ENCODE data around the gene ANXA1. TPM values are rescaled to one million over a fixed set of nuclear protein-coding genes. Genes with fewer than 3 reads are reported as not detected.

Gene ANXA1
- total RNA-seq, 1 donor from 2014 or later = 376 TPM

- TF ChIP-seq CTCF (IDR thresholded peaks at IDR 0.05) = no peak
- Mint-ChIP-seq H3K27me3 (ENCODE audit: low read depth) (no peaks in the 10 kb centered on the region), H3K4me1 (ENCODE audit: low read depth) (no peaks in the 10 kb centered on the region), H3K4me3 (ENCODE audit: unreplicated experiment) (no peak overlapping the region), H3K36me3 (ENCODE audit: low read depth) (peaks cover 48% of the 10 kb centered on the region), H3K27ac (ENCODE audit: unreplicated experiment) (no peak overlapping the region), H3K9me3 (ENCODE audit: low read depth) (no peaks in the 10 kb centered on the region)
- DNase-seq (ENCODE audit: low spot score) = no peak
Observed at GRCh38 chr9:73167614-73168013, 15.9 kb downstream of the ANXA1 start.

- H3K36me3 Mint-ChIP-seq (ENCODE audit: low read depth) = peaks cover 42% of the 10 kb centered on the region
- no peaks in the 10 kb centered on the region for H3K4me1 Mint-ChIP-seq (ENCODE audit: low read depth)
- DNase-seq (ENCODE audit: low spot score) = no peak
- H3K27ac Mint-ChIP-seq (ENCODE audit: unreplicated experiment) = no peak overlapping the region
- no peak for TF ChIP-seq CTCF (IDR thresholded peaks at IDR 0.05)
- H3K27me3 Mint-ChIP-seq (ENCODE audit: low read depth) = no peaks in the 10 kb centered on the region
- H3K9me3 Mint-ChIP-seq (ENCODE audit: low read depth) = no peaks in the 10 kb centered on the region
- no peak overlapping the region for H3K4me3 Mint-ChIP-seq (ENCODE audit: unreplicated experiment)
Observed at GRCh38 chr9:73168298-73168934, 16.8 kb downstream of the ANXA1 start.

GRCh38 chr9:73170185-73170957 lies 18.7 kb downstream of the ANXA1 start:
- peaks cover 31% of the 10 kb centered on the region for H3K36me3 Mint-ChIP-seq (ENCODE audit: low read depth)
- H3K9me3 Mint-ChIP-seq (ENCODE audit: low read depth) = no peaks in the 10 kb centered on the region
- no peaks in the 10 kb centered on the region for H3K27me3 Mint-ChIP-seq (ENCODE audit: low read depth)
- no peak overlapping the region for H3K27ac Mint-ChIP-seq (ENCODE audit: unreplicated experiment)
- H3K4me1 Mint-ChIP-seq (ENCODE audit: low read depth) = no peaks in the 10 kb centered on the region
- no peak for TF ChIP-seq CTCF (IDR thresholded peaks at IDR 0.05)
- DNase-seq (ENCODE audit: low spot score) = no peak
- no peak overlapping the region for H3K4me3 Mint-ChIP-seq (ENCODE audit: unreplicated experiment)

GRCh38 chr9:73172901-73173215 lies 21.2 kb downstream of the ANXA1 start:
- no peak overlapping the region for H3K4me3 Mint-ChIP-seq (ENCODE audit: unreplicated experiment)
- no peak for TF ChIP-seq CTCF (IDR thresholded peaks at IDR 0.05)
- H3K27me3 Mint-ChIP-seq (ENCODE audit: low read depth) = no peaks in the 10 kb centered on the region
- H3K36me3 Mint-ChIP-seq (ENCODE audit: low read depth) = peaks cover 13% of the 10 kb centered on the region
- no peak for DNase-seq (ENCODE audit: low spot score)
- H3K27ac Mint-ChIP-seq (ENCODE audit: unreplicated experiment) = no peak overlapping the region
- H3K9me3 Mint-ChIP-seq (ENCODE audit: low read depth) = no peaks in the 10 kb centered on the region
- peaks cover 11% of the 10 kb centered on the region for H3K4me1 Mint-ChIP-seq (ENCODE audit: low read depth)

GRCh38 chr9:73173557-73174329 lies 22.1 kb downstream of the ANXA1 start:
- no peak overlapping the region for H3K27ac Mint-ChIP-seq (ENCODE audit: unreplicated experiment)
- H3K27me3 Mint-ChIP-seq (ENCODE audit: low read depth) = no peaks in the 10 kb centered on the region
- peaks cover 11% of the 10 kb centered on the region for H3K4me1 Mint-ChIP-seq (ENCODE audit: low read depth)
- H3K4me3 Mint-ChIP-seq (ENCODE audit: unreplicated experiment) = no peak overlapping the region
- no peak for DNase-seq (ENCODE audit: low spot score)
- no peak for TF ChIP-seq CTCF (IDR thresholded peaks at IDR 0.05)
- no peaks in the 10 kb centered on the region for H3K9me3 Mint-ChIP-seq (ENCODE audit: low read depth)
- H3K36me3 Mint-ChIP-seq (ENCODE audit: low read depth) = peaks cover 5% of the 10 kb centered on the region

All from chondrocyte (in vitro differentiated cells).